Measurements from ENCODE around the gene SLC22A23.

The SLC22A23 gene

GRCh38 chr6:3368685-3369084, 88.2 kb downstream of the SLC22A23 start:
- no peak for DNase-seq

DNA sequence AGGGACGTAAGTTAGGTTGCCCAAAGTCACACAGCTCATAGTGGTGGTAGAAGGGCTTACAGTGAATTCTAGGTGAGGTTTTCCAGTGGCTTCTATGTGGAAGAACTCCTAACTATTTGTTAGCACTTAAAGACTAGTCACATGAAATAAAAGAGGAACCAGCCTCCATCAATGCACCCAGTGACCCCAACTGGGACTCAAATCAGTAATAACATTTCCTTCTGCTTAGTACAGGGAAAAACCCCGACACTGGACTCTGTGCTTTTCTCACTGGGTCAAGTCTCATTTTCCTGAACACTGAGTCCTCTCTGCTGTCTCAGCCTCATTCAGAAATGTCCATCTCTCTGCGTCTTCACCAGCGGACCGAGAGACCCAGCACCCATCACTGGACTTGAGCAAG, 89.2 kb downstream of the SLC22A23 start:
- no peak for DNase-seq

DNA sequence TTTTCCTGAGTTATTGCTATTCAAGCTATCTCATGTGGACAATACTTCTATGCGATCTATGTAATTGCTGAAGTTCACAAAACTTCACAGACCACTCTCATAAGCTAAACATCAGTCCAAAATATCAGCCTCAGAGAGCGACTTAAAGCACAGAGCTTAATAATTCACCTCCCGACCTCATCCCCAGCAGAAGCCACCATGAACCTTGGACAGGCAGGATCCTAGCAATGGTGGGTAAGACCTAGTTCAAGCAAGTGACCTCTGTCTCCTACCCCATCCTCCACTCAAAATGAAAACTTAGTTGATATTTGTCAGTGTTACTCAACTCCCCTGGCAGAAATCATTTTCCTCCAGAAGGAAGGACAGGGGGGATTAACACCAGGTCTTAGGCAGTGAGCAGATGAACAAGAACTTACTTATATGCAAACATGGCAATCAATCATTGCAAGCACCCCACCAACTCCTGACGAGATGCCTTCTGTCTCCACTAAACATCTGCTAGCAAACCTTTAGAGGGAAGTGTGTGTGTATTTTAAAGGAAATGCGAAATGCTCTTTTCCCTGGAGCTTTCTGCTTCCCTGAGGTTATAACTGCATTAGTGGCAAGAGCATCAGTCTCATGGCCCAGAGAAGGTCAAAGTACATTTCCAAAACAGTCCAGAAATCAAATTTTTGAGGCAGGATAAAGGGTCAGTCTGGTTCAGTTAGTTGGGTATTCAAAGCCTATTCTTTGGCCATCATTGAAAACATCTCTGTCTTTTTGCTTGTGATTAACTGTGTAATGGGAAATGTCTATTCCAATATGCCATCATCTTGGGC, 90.0 kb downstream of the SLC22A23 start:
- DNase-seq = no peak

DNA sequence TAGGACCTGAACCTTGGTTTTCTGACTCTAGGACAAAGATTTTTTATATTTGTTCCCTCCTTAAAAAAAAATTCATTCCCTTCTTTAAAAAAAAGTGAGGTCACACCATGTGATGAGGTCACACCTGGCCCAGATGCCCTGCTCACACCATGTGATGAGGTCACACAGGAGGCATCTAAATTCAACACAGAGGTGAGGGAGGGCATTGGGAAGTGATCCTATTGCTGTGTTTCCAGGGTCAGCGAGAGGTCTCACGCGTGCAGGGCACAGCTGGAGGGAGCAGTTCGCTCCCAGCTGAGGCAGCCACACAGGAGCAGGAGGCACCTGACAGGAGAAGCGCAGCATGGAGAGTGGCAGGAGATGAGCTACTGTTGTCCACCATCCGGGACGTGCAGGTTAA, 92.5 kb downstream of the SLC22A23 start:
- DNase-seq = no peak

DNA sequence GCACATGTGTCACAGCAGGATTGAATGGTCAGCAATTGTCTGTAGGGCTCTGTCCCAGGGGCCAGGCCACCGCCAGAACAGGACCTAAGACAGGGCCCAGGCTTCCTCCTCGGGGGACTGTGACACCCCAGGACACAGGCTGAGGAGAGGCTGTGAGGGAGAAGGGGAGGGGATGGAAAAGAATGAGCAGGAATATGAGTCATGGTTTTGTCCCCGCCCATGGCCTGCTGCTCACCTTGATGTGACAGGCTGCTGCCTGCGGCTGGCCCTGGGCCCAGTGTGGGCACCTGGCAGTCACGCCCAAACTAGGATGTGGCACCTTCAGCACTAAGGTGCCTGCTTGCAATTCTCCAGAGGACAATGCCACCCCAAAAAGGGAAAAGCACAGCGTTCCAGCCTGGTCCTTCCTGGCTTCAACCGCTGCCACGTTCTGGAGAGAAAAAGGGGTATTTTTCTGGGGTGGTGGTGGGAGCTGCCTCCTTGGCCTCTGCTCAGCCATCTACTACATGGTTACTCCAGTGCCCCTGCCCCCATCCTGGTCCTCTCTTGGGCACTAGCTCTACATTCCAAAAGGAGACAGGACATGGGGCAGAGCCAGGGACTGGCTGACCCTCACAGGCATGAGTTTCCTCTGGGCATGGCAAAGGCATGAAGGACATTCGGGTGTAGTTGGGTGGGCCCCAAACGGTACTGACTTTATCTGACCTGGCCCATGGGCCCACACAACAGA, 93.4 kb downstream of the SLC22A23 start:
- DNase-seq = peak; percentile 20

GRCh38 chr6:3361312-3362037, 95.4 kb downstream of the SLC22A23 start:
- no peak for DNase-seq

DNA sequence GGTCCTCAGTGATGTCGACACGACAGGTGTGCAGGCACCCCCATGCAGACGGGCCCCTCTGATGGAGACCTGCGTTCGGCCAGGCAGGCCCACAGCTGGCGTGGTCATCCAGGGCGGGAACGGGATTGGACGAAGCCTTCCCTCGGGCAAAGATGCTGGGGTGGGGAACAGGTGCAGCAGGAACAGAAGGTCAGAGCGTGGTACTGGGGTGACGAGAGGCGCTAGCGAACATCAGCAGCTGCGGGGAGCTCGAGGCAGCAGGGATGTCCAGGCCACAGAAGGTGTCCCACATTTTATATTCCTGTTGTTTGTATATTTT, 96.2 kb downstream of the SLC22A23 start:
- no peak for DNase-seq

GRCh38 chr6:3359973-3360726, 96.7 kb downstream of the SLC22A23 start:
- DNase-seq = no peak

- no peak for DNase-seq
These were observed 97.6 kb downstream of the SLC22A23 start for GRCh38 chr6:3359101-3359752.

DNA sequence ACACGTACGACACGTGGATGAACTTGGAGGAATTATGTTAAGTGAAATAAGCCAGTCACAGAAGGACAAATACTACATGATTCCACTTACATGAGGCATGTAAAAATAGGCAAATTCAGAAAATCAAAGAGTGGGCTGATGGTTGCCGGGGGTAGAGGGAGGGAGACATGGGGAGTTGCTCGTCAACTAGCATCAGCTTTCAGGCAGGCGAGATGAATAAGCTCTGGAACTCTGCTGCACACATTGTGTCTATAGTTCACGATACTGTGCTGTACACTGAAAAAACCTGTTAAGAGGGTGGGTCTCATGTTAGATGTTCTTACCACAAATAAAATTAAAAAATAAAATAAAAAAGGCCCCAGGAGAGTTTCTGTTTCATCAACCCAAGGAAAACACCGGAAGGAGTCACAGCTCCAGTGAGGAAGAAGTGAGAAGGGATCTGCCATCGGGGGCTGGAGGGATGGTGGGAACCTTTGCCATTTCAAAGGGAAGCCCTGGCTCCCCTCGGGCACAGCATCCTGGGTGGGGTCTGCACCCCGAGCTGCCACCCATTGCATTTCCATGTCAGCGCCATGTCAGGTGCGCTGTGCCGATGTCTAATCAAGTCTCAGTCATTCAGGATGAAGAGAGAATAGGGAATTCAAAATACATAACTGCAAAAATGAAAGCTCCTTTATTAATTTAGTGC, 98.3 kb downstream of the SLC22A23 start:
- DNase-seq = no peak

DNA sequence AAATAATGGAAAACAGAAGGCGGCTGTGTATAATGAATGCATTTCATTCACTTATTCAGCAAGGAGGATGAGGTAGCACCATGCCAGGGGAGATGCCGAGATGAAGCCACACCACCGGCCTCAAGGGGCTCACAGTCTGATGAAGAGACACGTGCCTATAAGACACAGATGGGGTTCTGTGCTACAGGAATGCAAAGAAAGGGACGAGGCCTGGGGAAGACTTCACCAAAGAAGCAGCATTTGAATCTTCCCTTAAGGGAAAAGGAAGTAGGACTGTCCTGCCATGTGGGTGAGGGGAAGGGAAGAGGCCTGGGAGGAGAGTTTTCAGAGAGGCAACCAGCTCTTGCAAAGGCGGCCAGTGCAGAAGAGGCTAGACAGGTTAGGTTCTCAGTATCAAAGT, 99.2 kb downstream of the SLC22A23 start:
- DNase-seq = no peak

DNA sequence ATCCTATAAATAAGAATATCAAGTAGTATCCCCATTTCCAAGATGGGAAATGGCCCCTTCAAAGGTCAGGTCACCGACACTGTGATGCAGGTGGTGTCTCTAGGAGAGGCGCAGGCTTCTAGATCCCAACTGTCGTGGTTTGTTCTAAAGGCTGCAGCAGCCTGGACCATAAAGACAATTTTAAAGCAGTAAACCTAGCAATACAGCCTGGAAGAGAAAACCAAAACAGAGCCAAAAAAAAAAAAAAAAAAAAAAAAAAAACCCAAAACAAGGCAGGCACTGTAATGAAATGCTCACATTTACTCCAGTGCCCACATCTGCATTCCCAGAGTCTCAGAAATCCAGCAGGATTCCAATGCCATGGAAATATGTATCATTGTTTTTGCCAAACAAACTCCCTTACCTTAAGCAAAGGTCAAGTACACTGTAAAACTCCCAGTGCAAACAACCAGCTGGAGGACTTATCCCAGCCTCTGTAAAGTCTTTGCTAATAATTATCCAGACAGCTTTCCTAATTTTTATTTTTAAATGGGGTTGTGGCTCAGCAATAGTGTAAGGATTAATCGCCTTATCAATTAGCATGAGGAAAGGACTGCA, 99.9 kb downstream of the SLC22A23 start:
- no peak for DNase-seq

DNA sequence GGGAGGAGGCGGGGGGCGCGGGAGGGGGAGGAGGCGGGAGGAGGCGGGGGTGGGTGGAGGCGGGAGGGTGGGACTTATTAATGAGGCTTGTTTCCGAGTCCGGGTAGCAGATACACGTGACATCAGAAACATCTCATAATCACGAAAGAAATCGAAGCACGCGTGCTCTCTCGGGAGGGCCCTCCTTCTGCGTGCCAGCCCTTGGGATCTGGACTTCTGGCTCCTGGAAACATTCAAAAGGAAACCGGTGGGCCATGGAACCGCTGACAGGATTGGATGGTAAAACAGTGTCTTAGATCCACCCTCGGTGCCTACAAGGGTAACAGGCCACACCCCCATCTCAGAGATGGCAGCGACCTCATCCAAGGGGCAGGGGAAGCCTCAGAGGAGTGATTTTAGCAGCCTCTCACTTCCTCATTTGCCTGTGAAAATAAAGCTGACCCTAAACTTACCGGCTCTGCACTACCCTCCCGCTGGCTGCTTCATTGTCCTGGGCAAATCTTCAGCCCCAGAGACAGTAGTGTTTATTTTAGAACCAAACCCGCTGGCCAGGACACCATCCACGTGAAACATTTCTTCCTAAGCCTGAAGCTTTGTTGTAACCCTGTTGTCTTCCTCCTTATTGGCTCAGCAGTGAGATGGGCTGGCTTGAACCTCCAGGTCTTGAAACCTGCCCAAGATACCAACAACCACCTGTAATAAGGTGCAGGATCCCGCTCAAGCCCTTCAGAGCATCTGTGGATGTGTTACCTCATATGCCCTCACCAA, 100.6 kb downstream of the SLC22A23 start:
- peak; percentile 50 for DNase-seq

DNA sequence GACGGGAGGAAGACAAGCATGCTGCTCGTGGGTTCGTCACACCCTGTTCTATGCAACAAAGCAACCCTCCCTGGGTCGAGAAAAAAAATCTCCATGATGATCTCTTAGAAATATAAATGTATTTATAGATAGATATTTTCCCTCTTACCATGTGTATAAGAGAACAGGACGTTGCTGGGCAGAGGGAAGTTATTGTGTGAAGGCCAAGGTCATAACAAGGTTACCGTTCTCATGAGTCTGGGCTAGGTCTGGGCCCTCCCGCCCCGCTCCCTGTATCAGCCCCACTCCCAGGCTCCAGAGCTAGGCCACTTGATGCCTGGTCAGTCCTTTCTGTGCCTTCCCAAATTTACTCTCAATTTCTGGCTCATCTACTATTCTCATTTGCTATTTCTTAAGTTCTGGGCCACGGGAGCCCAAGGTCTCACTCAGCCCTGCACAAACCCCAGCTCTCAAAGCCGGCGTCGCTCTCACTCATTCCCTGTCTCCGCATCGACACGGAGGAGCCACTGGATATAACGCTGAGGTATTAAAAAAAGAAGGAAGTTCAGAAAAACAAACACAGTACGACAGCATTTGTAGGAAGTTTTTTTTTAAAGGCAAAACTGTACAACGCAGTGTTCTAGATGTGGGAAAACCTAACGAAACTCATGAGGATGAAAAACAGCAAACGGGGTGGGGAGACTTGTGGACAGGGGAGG, 101.3 kb downstream of the SLC22A23 start:
- DNase-seq = peak; percentile 20

- DNase-seq = no peak
These were observed 101.9 kb downstream of the SLC22A23 start for GRCh38 chr6:3355011-3355357.

- DNase-seq = no peak
These were observed 102.9 kb downstream of the SLC22A23 start for GRCh38 chr6:3353939-3354338.

- DNase-seq = no peak
These were observed 103.5 kb downstream of the SLC22A23 start for GRCh38 chr6:3353213-3353903.

DNA sequence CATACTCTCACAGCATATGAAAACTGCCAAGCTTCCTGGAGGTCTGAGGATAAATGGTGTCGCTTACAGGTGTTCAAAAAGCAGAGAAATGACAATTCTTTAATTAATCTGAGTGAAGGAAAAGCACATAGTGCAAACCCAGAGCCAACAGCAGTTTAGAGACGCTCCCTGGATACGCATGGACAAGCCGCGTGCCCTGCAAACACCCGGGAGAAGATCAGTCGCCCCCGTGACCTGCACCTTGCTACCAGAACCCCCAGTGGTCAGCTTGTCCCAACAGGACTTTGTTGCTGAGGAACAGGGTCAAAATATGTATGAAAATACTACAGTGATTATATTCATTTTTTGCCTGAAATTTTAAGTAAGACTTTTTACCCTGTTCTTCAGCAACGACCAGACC, 104.2 kb downstream of the SLC22A23 start:
- DNase-seq = no peak

DNA sequence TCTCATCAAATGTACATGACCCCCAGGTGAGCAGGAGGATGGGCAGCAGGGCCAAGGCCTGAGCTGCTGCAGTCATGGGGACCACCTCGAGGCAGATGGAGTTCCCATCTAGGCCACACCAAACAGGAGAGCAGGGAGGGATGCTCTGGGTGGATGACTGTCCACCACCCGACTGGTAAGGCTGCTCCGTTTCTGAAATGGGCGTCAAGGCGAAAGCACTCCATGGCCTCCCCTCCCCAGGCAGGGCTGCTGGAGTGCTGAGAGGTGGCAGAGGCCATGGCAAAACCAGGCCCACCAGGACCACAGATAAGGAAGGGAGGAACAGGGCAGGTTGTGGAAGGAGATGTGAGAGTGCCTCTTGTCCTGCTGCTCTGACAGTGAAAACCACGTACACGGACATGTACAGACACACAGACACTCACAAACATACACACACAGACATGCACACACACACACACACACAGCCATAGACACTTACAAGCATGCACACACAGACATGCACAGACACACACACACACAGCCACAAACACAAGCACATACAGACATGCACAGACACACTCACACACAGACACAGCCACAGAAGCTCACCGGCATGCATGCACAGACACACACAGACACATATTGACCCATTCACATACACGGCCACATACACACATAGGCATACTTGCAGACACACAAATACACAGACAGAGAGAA, 104.9 kb downstream of the SLC22A23 start:
- DNase-seq = no peak
